Measurements from ENCODE around the gene KRTAP17-1.

KRTAP17-1 gene

GRCh38 chr17:41296846-41297245 lies 18.7 kb downstream of the KRTAP17-1 start:
- TF ChIP-seq CREB1 (IDR thresholded peaks at IDR 0.05; ENCODE audit: low read depth) (no peak), CEBPB (IDR thresholded peaks at IDR 0.05) (no peak), TAF1 (IDR thresholded peaks at IDR 0.05; ENCODE audit: low read depth) (no peak), NFIC (IDR thresholded peaks at IDR 0.05) (no peak), RAD21 (IDR thresholded peaks at IDR 0.05; ENCODE audit: low read depth) (no peak), USF1 (IDR thresholded peaks at IDR 0.05) (no peak), MAX (IDR thresholded peaks at IDR 0.05) (no peak), EGR1 (IDR thresholded peaks at IDR 0.05) (no peak), YY1 (IDR thresholded peaks at IDR 0.05; ENCODE audit: low read depth) (no peak), TEAD4 (IDR thresholded peaks at IDR 0.05) (no peak), FOXM1 (IDR thresholded peaks at IDR 0.05; ENCODE audit: borderline replicate concordance, low read depth) (no peak), ZBTB7A (IDR thresholded peaks at IDR 0.05; ENCODE audit: low read depth) (no peak), REST (IDR thresholded peaks at IDR 0.05; ENCODE audit: low read depth) (no peak), TCF12 (IDR thresholded peaks at IDR 0.05; ENCODE audit: low read depth) (no peak)

GRCh38 chr17:41294016-41294415 lies 21.5 kb downstream of the KRTAP17-1 start:
- TF ChIP-seq TEAD4 (IDR thresholded peaks at IDR 0.05) (no peak), ZBTB7A (IDR thresholded peaks at IDR 0.05; ENCODE audit: low read depth) (no peak), NFIC (IDR thresholded peaks at IDR 0.05) (no peak), TCF12 (IDR thresholded peaks at IDR 0.05; ENCODE audit: low read depth) (no peak), EGR1 (IDR thresholded peaks at IDR 0.05) (no peak), CEBPB (IDR thresholded peaks at IDR 0.05) (no peak), USF1 (IDR thresholded peaks at IDR 0.05) (no peak), MAX (IDR thresholded peaks at IDR 0.05) (no peak), YY1 (IDR thresholded peaks at IDR 0.05; ENCODE audit: low read depth) (no peak), TAF1 (IDR thresholded peaks at IDR 0.05; ENCODE audit: low read depth) (no peak), EP300 (IDR thresholded peaks at IDR 0.05; ENCODE audit: borderline replicate concordance) (no peak), RAD21 (IDR thresholded peaks at IDR 0.05; ENCODE audit: low read depth) (no peak), REST (IDR thresholded peaks at IDR 0.05; ENCODE audit: low read depth) (no peak), FOXM1 (IDR thresholded peaks at IDR 0.05; ENCODE audit: borderline replicate concordance, low read depth) (no peak), CREB1 (IDR thresholded peaks at IDR 0.05; ENCODE audit: low read depth) (no peak)

- TF ChIP-seq TAF1 (IDR thresholded peaks at IDR 0.05; ENCODE audit: low read depth), result no peak
- no peak for TF ChIP-seq TEAD4 (IDR thresholded peaks at IDR 0.05)
- TF ChIP-seq EP300 (IDR thresholded peaks at IDR 0.05; ENCODE audit: borderline replicate concordance), result no peak
- TF ChIP-seq TCF12 (IDR thresholded peaks at IDR 0.05; ENCODE audit: low read depth), result no peak
- TF ChIP-seq ZBTB7A (IDR thresholded peaks at IDR 0.05; ENCODE audit: low read depth), result no peak
- no peak for TF ChIP-seq USF1 (IDR thresholded peaks at IDR 0.05)
- no peak for TF ChIP-seq CEBPB (IDR thresholded peaks at IDR 0.05)
- no peak for TF ChIP-seq RAD21 (IDR thresholded peaks at IDR 0.05; ENCODE audit: low read depth)
- TF ChIP-seq CREB1 (IDR thresholded peaks at IDR 0.05; ENCODE audit: low read depth), result no peak
- no peak for TF ChIP-seq FOXM1 (IDR thresholded peaks at IDR 0.05; ENCODE audit: borderline replicate concordance, low read depth)
- TF ChIP-seq NFIC (IDR thresholded peaks at IDR 0.05), result no peak
These were observed 28.5 kb downstream of the KRTAP17-1 start for GRCh38 chr17:41287050-41287449.

GRCh38 chr17:41284546-41284945 lies 31.0 kb downstream of the KRTAP17-1 start:
- TF ChIP-seq EP300 (IDR thresholded peaks at IDR 0.05; ENCODE audit: borderline replicate concordance) (no peak), TCF12 (IDR thresholded peaks at IDR 0.05; ENCODE audit: low read depth) (no peak), RAD21 (IDR thresholded peaks at IDR 0.05; ENCODE audit: low read depth) (no peak), YY1 (IDR thresholded peaks at IDR 0.05; ENCODE audit: low read depth) (no peak), NFIC (IDR thresholded peaks at IDR 0.05) (no peak), TAF1 (IDR thresholded peaks at IDR 0.05; ENCODE audit: low read depth) (no peak), TEAD4 (IDR thresholded peaks at IDR 0.05) (no peak), EGR1 (IDR thresholded peaks at IDR 0.05) (no peak), ZBTB7A (IDR thresholded peaks at IDR 0.05; ENCODE audit: low read depth) (no peak), CEBPB (IDR thresholded peaks at IDR 0.05) (no peak), REST (IDR thresholded peaks at IDR 0.05; ENCODE audit: low read depth) (no peak), MAX (IDR thresholded peaks at IDR 0.05) (no peak)

Measured in Ishikawa (cell line).